GM12801 (cell line): ENCODE measurements around the gene PRR7.

ENCODE experiments used
- TF ChIP-seq, protein P1 (sequence below): IDR thresholded peaks from one replicate; pipeline ENCODE4 v1.5.1; 2011; ENCODE audit warnings: control low read depth; ENCODE audit not compliant: insufficient read length; ENCODE audit errors: extremely low read depth

PRR7 gene

DNA sequence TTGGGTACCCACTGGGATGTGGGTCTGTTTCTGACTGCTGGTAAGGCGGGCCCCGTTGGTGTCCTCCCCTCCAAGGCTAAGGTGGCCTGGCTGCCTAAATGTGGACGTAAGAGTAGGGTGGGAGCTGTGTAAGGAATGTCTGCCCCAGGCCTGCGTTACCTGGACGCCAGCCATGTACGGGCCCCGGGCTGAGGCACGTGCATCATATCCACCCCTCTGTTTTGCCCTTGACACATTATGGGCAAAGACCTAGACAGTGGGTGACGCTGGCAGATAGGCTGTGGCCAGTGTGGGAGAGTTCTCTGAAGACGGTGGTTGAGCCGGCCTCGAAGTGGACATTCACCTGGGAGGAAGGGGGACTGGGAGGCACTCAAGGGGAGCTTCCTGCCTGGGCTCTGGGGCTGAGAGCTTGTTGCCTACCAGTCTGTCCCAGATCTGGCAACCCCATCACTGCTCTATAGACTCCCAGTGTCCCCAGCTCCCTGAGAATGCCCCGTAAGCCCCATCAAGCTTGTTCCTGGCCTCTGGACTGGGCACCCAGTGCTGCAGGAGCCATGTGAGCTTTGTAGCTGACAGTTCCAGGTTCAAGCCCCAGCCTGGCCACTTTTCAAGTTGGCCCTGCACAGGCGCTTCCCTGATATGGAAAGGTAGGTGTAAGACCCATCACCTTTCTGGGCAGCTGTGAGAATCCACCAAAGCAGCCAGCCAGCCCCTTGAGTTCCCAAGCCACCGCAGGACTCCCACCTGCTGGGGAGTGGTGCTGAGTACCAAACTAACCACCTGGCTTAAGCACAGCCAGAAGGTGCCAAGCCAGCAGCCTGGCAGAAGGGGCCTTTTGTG lies 3.2 kb upstream of the PRR7 start:
- TF ChIP-seq, protein P1, sequence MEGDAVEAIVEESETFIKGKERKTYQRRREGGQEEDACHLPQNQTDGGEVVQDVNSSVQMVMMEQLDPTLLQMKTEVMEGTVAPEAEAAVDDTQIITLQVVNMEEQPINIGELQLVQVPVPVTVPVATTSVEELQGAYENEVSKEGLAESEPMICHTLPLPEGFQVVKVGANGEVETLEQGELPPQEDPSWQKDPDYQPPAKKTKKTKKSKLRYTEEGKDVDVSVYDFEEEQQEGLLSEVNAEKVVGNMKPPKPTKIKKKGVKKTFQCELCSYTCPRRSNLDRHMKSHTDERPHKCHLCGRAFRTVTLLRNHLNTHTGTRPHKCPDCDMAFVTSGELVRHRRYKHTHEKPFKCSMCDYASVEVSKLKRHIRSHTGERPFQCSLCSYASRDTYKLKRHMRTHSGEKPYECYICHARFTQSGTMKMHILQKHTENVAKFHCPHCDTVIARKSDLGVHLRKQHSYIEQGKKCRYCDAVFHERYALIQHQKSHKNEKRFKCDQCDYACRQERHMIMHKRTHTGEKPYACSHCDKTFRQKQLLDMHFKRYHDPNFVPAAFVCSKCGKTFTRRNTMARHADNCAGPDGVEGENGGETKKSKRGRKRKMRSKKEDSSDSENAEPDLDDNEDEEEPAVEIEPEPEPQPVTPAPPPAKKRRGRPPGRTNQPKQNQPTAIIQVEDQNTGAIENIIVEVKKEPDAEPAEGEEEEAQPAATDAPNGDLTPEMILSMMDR: no peak

DNA sequence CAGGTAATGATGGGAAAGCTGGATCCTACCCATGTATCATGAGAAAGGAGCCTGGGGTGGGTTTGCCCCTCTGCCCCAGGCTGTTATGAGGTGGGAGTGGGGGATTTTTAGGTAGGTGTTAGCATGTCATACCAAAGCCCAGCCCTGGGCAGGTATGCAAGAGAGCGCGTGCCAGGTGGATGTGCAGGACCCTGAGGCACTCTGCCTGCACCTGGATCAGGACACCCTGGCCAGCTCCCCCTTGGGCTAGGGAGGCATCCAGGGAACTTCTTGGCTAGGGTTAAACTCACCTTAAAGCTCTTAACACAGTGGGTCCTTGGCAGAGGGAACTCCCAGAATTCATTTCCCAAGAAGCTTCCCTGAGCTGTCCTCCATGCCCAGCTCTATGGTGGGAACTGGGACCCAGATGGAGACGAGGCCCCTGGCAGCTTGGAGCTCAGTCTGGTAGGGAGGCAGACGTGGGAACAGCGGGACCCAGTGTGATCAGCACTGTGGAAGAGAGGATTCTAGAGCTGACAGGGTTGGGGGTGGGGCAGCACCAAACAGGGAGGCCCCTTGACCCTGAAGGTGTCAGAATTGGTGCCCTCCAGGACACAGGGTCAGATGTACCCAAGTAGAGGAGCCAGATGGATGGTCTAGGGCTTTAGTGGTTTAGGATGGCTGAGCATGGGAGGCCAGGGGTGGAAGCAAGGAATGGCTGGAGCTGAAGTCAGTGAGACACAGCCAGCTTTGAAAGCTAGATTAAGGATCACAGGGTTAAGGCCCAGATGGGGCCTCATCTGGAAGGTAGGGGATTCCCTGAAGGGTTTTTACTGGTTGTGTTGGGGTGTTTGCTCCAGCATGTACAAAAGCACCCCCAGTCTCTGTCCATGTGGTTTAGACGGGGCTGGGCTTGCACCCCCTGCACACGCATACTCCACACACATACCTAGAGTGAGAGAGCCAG lies 2.2 kb upstream of the PRR7 start:
- TF ChIP-seq, protein P1: no peak

DNA sequence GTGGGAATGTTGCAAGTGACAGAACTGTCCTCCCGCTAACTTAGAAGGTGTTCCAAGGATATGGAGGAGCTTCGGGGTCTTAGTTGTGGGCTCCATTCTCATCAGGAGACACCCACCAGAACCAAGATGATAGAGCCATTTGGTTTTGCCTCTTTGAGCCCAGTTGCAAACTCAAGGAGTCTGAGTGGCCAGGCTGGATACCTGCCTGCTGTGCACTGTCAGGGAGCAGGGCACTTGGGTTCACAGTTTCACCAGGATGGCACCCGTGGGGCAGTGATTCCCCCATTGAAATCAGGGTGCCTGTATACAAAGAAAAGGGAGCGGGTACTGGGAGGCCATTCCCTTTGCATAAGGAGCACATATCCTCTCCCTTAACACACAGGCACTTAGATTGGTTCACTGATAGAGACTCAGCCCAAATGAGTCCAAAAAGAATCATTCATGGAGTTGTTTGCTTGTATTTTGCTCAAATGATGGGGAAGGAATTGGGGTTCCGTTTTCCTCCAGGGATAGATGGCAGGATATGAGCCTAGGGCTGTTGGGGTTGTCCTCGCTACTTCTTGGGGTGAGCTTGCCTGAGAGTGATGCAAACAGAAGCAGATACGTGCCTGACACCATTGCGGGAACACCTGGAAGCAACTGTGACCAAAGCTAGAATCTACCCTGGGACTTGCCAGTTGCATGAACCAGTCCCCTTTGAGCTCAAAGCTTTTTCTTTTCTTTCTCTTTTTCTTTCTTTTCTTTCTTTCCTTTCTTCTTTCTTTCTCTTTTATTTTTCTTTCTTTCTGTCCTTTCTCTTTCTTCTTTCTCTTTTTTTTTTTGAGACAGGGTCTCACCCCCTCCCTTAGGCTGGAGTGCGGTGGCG lies 1.3 kb upstream of the PRR7 start:
- TF ChIP-seq, protein P1: no peak

DNA sequence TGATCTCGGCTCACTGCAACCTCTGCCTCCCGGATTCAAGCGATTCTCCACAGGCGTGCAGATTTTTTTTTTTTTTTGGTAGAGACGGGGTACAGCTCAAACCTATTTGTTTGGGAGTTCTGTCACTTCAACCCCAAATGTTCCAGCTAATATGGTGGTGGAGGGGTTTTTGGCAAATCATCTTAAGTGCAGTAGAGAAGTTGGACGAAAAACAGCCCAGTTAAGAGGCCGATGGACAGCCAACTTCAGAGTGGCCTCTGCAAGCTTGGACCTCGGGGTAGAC lies 756 bp upstream of the PRR7 start:
- TF ChIP-seq, protein P1: no peak

DNA sequence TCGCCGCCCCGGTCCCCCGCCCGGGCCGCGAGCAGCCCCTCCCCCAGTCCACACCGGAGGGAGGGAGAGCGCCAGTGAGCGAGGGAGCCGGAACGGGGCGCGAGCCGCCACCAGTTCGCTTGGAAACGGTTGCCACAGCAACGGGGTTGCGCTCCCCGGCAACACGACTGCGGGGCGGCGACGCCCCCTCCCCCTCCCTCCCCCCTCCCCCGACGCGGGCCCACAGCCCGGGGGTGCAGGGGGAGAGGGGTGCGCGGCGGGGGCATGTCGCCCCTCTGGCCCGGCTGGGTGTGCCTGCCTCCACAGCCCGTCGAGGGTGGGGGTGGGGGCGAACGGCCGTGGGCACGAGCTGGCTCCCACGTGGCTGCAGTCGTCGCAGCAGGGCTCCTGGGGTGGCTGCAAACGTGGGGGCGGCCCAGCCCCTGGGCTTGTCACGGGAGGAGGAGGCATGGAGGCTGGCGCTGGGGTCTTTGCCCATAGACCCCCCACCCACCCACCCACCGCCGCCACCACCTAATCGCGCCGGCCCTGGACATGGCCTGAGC lies 524 bp downstream of the PRR7 start:
- TF ChIP-seq, protein P1: no peak

DNA sequence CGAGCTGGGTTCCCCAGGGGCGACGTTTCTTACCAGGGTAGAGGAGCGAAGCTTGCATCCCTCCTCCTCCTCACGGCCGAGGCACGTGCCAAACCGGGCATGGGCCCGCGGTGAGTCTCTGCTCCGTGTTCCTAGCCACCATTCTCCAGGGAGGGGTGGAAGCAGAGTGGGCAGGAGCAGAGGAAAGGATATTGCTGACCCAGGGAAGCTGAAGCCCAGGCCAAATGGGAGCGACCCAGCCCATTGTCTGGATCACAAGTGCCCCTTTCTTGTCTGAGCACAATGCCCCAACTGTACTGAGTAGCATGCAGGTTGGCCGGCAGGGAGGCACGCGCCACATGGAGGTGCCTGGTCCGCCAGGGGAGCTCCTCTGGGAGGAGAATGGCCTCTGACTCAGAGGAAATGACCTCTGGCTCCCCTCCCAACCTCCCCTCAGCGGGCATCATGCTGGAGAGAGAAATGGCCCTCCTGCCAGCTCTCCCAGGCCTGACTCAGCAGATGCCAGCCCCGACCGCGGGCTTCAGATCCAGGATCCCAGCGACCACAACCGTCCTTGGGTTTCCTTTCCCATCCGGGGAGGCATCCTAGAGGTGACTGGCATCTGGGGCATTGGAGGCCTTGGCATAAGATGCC lies 1.1 kb downstream of the PRR7 start:
- TF ChIP-seq, protein P1: no peak
